HCT116 (cell line): ENCODE results near the gene RNF212. TPM values are rescaled to one million over a fixed set of nuclear protein-coding genes. Genes with fewer than 3 reads are reported as not detected.

ENCODE experiments used
- ATAC-seq: fragments of 200-7000 bp; cut with Tn5 transposase; 2 replicates; pipeline ENCODE4 v1.9.1; 2020; ENCODE audit warnings: mild to moderate bottlenecking, moderate library complexity
- BruUV-seq: library from RNA; stranded (reverse); fragments of 400-500 nt; replicated peaks from 2 replicates; lab custom pipeline; 2021; lab: Mats Ljungman, UMichigan
- CTCF ChIA-PET: fragments of 300-600 bp; sonication (Branson Sonifier 250); formaldehyde crosslinking; loops from one replicate; lab custom pipeline; 2021; ENCODE audit warnings: antibody characterized with exemption; lab: Charles Lee
- POLR2A ChIA-PET: fragments of 300-600, 350-600 bp; sonication (Branson Sonifier 250); formaldehyde crosslinking; loops from one replicate; lab custom pipeline; 2021; ENCODE audit warnings: antibody characterized with exemption; lab: Charles Lee
- RAD21 ChIA-PET, 2 experiments: fragments of 300-600 bp; sonication (Branson Sonifier 250); formaldehyde crosslinking; loops; one replicate each; lab custom pipeline; 2023; ENCODE audit warnings: low total read pairs in 2 of 2; ENCODE audit not compliant: uncharacterized antibody in 2 of 2, unreplicated experiment in 2 of 2, low non-redundant PET in 1 of 2; lab: Charles Lee
- DNase-seq: peaks from one replicate; pipeline ENCODE4 v3.0.0-alpha.2; 2010; ENCODE audit warnings: low read depth, low spot score
- H2AFZ ChIP-seq: fragments of 200-600 bp; shearing (Covaris generic), sonication (generic); 2 replicates; pipeline ENCODE4 v1.6.1; 2017; ENCODE audit warnings: low read depth, mixed run types, mixed read lengths, antibody characterized with exemption, low read length; ENCODE audit not compliant: poor library complexity, severe bottlenecking
- H3K27ac ChIP-seq: 2 replicates; pipeline ENCODE4 v1.5.1; 2012; ENCODE audit warnings: low read depth, low read length
- H3K27me3 ChIP-seq: fragments of 200-600 bp; sonication (generic); 2 replicates; pipeline ENCODE4 v1.6.1; 2016; ENCODE audit warnings: mixed run types, low read length, mixed read lengths; ENCODE audit not compliant: insufficient read depth
- H3K36me3 ChIP-seq, 2 experiments: fragments of 200-500 bp in 1 of 2; fragments of 200-600 bp in 1 of 2; sonication (Bioruptor generic) in 1 of 2; sonication (generic) in 1 of 2; 2 replicates each; pipeline versions ENCODE4 v1.5.1 to v1.6.1; 2014 to 2016; ENCODE audit warnings: low read length in 2 of 2, inconsistent platforms in 1 of 2, mixed read lengths in 1 of 2, mixed run types in 1 of 2; ENCODE audit not compliant: insufficient read depth in 2 of 2, control insufficient read depth in 1 of 2
- H3K4me1 ChIP-seq, 2 experiments: fragments of 200-600 bp in 1 of 2; sonication (generic) in 1 of 2; 2 replicates each; pipeline versions ENCODE4 v1.5.1 to v1.6.1; 2012 to 2017; ENCODE audit warnings: low read length in 2 of 2, inconsistent platforms in 1 of 2, mild to moderate bottlenecking in 1 of 2, mixed read lengths in 1 of 2, mixed run types in 1 of 2, moderate library complexity in 1 of 2; ENCODE audit not compliant: insufficient read depth in 2 of 2, control insufficient read depth in 1 of 2
- H3K4me2 ChIP-seq: fragments of 200-600 bp; sonication (generic); 2 replicates; pipeline ENCODE4 v1.6.1; 2017; ENCODE audit warnings: mixed run types, low read length, mixed read lengths
- H3K4me3 ChIP-seq, 2 experiments: fragments of 200-600 bp in 1 of 2; sonication (generic) in 1 of 2; replicated peaks in 1 of 2; 2 replicates each; pipeline ENCODE4 v1.5.1; 2011 to 2016; ENCODE audit warnings: low read length in 2 of 2, control low read depth in 1 of 2, low read depth in 1 of 2, mild to moderate bottlenecking in 1 of 2, mixed read lengths in 1 of 2, mixed run types in 1 of 2
- H3K79me2 ChIP-seq: fragments of 200-600 bp; sonication (generic); 2 replicates; pipeline ENCODE4 v1.6.1; 2017; ENCODE audit warnings: mild to moderate bottlenecking, mixed run types, low read length, moderate library complexity, mixed read lengths; ENCODE audit not compliant: insufficient read depth
- H3K9ac ChIP-seq: fragments of 200-600 bp; sonication (generic); 2 replicates; pipeline ENCODE4 v1.6.1; 2016; ENCODE audit warnings: low read length, mixed read lengths
- H3K9me2 ChIP-seq: fragments of 200-600 bp; sonication (generic), shearing (Covaris generic); 2 replicates; pipeline ENCODE4 v1.6.1; 2017; ENCODE audit warnings: mixed run types, mild to moderate bottlenecking, moderate library complexity; ENCODE audit not compliant: insufficient read depth
- H3K9me3 ChIP-seq, 2 experiments: fragments of 200-500 bp in 1 of 2; fragments of 200-600 bp in 1 of 2; sonication (Bioruptor generic) in 1 of 2; sonication (generic) in 1 of 2; 2 replicates each; pipeline ENCODE4 v1.6.1; 2014 to 2017; ENCODE audit warnings: low read length in 2 of 2, mixed read lengths in 2 of 2, inconsistent platforms in 1 of 2, low read depth in 1 of 2, mild to moderate bottlenecking in 1 of 2, mixed run types in 1 of 2, moderate library complexity in 1 of 2; ENCODE audit not compliant: control insufficient read depth in 1 of 2, insufficient read depth in 1 of 2
- H4K20me1 ChIP-seq: fragments of 200-600 bp; sonication (generic), shearing (Covaris generic); 2 replicates; pipeline ENCODE4 v1.6.1; 2017; ENCODE audit warnings: mixed run types, mild to moderate bottlenecking, moderate library complexity; ENCODE audit not compliant: insufficient read depth
- CBX3 ChIP-seq: IDR thresholded peaks from 2 replicates; pipeline ENCODE4 v1.6.1; 2012; ENCODE audit warnings: low read depth
- EGR1 ChIP-seq: IDR thresholded peaks from 2 replicates; pipeline ENCODE4 v1.6.1; 2012; ENCODE audit warnings: low read depth
- ELF1 ChIP-seq: IDR thresholded peaks from 2 replicates; pipeline ENCODE4 v1.6.1; 2012; ENCODE audit warnings: low read depth, borderline replicate concordance
- EZH2 ChIP-seq: fragments of 200-600 bp; sonication (generic); IDR thresholded peaks from 2 replicates; pipeline ENCODE4 v1.6.1; 2017; ENCODE audit warnings: antibody characterized with exemption, mixed run types
- FOSL1 ChIP-seq: IDR thresholded peaks from 2 replicates; pipeline ENCODE4 v1.6.1; 2012; ENCODE audit warnings: low read depth
- JUND ChIP-seq: IDR thresholded peaks from 2 replicates; pipeline ENCODE4 v1.6.1; 2012
- POLR2A ChIP-seq: IDR thresholded peaks from 2 replicates; pipeline ENCODE4 v1.7.0; 2011; ENCODE audit warnings: borderline replicate concordance; ENCODE audit not compliant: insufficient read depth, insufficient read length; ENCODE audit errors: extremely low read depth
- POLR2AphosphoS5 ChIP-seq: IDR thresholded peaks from 2 replicates; pipeline ENCODE4 v1.6.1; 2011; ENCODE audit warnings: mild to moderate bottlenecking, low read depth, low read length, moderate library complexity
- RAD21 ChIP-seq: IDR thresholded peaks from 2 replicates; pipeline ENCODE4 v1.6.1; 2012; ENCODE audit warnings: low read depth, mild to moderate bottlenecking
- SIN3A ChIP-seq: IDR thresholded peaks from 2 replicates; pipeline ENCODE4 v1.6.1; 2012; ENCODE audit warnings: low read depth
- SP1 ChIP-seq: IDR thresholded peaks from 2 replicates; pipeline ENCODE4 v1.6.1; 2012; ENCODE audit warnings: low read depth
- SRF ChIP-seq: IDR thresholded peaks from 2 replicates; pipeline ENCODE4 v1.6.1; 2012; ENCODE audit warnings: low read depth
- YY1 ChIP-seq: IDR thresholded peaks from 2 replicates; pipeline ENCODE4 v1.6.1; 2011; ENCODE audit warnings: low read length, low read depth, moderate library complexity, mild to moderate bottlenecking; ENCODE audit not compliant: insufficient replicate concordance; ENCODE audit errors: extremely low read depth
- ZFX ChIP-seq: fragments of 450-650 bp; IDR thresholded peaks from 2 replicates; pipeline ENCODE4 v1.6.1; 2017
- ZNF274 ChIP-seq: fragments of 200-500 bp; sonication (Bioruptor generic); IDR thresholded peaks from 2 replicates; pipeline ENCODE4 v1.6.1; 2014; ENCODE audit warnings: mild to moderate bottlenecking, low read depth, low read length, inconsistent platforms
- intact Hi-C: fragments of 100-400 bp; cut with micrococcal nuclease; formaldehyde crosslinking; loops from 2 replicates; pipeline ENCODE4 v1.10.0; 2022
- total RNA-seq: library from RNA; stranded (reverse); gene quantifications from one replicate; pipeline ENCODE4 v1.2.1, GENCODE V29; 2021; ENCODE audit not compliant: unreplicated experiment
- TF ChIP-seq, protein P1 (sequence below): IDR thresholded peaks from 2 replicates; pipeline ENCODE4 v1.6.1; 2011; ENCODE audit warnings: mild to moderate bottlenecking, low read length, moderate library complexity; ENCODE audit not compliant: insufficient replicate concordance; ENCODE audit errors: extremely low read depth
- TF ChIP-seq, protein P2 (sequence below): IDR thresholded peaks from 2 replicates; pipeline ENCODE4 v1.6.1; 2012
- TF ChIP-seq, protein P3 (sequence below): IDR thresholded peaks from 2 replicates; pipeline ENCODE4 v1.6.1; 2012; ENCODE audit warnings: low read depth
- TF ChIP-seq, protein P4 (sequence below): IDR thresholded peaks from 2 replicates; pipeline ENCODE4 v1.6.1; 2012

The RNF212 gene
- total RNA-seq, 1 experiment from 2014 or later, result not detected

DNA sequence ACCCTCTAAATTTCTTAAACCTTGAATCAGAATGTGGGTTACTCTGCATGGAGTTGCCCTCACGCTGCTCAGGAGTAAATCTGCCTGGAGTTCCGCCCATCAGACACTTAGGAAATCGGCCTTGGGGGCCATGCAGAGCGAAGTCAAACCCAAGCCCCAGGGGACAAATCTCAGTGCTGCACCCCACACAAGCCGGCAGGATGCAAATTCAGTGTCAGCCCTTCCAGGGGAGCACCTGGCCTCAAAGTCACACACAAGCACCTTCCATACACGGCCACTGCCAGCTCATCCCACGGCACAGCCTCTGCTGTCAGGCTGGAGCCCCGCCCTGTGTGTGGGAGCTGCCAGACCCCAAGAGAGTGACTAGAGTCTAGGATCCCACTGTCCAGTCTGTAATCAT is 27.4 kb downstream of the RNF212 start:
- H3K9me2 ChIP-seq, result no peaks in the 10 kb centered on the region
- H3K9ac ChIP-seq, result no peak overlapping the region
- TF ChIP-seq JUND (no peak), ZNF274 (no peak), POLR2AphosphoS5 (no peak), RAD21 (no peak), YY1 (no peak), EZH2 (no peak), SRF (no peak), ZFX (no peak), ELF1 (no peak), SIN3A (no peak), POLR2A (no peak), FOSL1 (no peak), CBX3 (no peak), SP1 (no peak), EGR1 (no peak)
- TF ChIP-seq, protein P1, sequence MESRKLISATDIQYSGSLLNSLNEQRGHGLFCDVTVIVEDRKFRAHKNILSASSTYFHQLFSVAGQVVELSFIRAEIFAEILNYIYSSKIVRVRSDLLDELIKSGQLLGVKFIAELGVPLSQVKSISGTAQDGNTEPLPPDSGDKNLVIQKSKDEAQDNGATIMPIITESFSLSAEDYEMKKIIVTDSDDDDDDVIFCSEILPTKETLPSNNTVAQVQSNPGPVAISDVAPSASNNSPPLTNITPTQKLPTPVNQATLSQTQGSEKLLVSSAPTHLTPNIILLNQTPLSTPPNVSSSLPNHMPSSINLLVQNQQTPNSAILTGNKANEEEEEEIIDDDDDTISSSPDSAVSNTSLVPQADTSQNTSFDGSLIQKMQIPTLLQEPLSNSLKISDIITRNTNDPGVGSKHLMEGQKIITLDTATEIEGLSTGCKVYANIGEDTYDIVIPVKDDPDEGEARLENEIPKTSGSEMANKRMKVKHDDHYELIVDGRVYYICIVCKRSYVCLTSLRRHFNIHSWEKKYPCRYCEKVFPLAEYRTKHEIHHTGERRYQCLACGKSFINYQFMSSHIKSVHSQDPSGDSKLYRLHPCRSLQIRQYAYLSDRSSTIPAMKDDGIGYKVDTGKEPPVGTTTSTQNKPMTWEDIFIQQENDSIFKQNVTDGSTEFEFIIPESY, result no peak
- TF ChIP-seq, protein P2, sequence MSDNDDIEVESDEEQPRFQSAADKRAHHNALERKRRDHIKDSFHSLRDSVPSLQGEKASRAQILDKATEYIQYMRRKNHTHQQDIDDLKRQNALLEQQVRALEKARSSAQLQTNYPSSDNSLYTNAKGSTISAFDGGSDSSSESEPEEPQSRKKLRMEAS, result no peak
- TF ChIP-seq, protein P3, sequence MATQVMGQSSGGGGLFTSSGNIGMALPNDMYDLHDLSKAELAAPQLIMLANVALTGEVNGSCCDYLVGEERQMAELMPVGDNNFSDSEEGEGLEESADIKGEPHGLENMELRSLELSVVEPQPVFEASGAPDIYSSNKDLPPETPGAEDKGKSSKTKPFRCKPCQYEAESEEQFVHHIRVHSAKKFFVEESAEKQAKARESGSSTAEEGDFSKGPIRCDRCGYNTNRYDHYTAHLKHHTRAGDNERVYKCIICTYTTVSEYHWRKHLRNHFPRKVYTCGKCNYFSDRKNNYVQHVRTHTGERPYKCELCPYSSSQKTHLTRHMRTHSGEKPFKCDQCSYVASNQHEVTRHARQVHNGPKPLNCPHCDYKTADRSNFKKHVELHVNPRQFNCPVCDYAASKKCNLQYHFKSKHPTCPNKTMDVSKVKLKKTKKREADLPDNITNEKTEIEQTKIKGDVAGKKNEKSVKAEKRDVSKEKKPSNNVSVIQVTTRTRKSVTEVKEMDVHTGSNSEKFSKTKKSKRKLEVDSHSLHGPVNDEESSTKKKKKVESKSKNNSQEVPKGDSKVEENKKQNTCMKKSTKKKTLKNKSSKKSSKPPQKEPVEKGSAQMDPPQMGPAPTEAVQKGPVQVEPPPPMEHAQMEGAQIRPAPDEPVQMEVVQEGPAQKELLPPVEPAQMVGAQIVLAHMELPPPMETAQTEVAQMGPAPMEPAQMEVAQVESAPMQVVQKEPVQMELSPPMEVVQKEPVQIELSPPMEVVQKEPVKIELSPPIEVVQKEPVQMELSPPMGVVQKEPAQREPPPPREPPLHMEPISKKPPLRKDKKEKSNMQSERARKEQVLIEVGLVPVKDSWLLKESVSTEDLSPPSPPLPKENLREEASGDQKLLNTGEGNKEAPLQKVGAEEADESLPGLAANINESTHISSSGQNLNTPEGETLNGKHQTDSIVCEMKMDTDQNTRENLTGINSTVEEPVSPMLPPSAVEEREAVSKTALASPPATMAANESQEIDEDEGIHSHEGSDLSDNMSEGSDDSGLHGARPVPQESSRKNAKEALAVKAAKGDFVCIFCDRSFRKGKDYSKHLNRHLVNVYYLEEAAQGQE, result no peak
- TF ChIP-seq, protein P4, sequence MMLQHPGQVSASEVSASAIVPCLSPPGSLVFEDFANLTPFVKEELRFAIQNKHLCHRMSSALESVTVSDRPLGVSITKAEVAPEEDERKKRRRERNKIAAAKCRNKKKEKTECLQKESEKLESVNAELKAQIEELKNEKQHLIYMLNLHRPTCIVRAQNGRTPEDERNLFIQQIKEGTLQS, result no peak
- no peaks in the 10 kb centered on the region for H3K36me3 ChIP-seq
- H3K4me3 ChIP-seq, result no peak overlapping the region
- RAD21 ChIA-PET, result no interaction called here
- H3K27me3 ChIP-seq, result peaks cover 9% of the 10 kb centered on the region; the same call in 1 of the 2 replicates
- H3K9me3 ChIP-seq, result peaks cover 0 to 5% of the 10 kb centered on the region in 2 experiments; a peak in 1 of 4 replicates
- H2AFZ ChIP-seq, result no peak overlapping the region
- no TSS peak for BruUV-seq
- DNase-seq (no peak), ATAC-seq (no peak; the same call in 1 of the 2 replicates)
- peaks cover 0 to 14% of the 10 kb centered on the region in 2 experiments; a peak in 2 of 4 replicates for H3K4me1 ChIP-seq
- intact Hi-C loops, result no loop called here
- CTCF ChIA-PET, result no interaction called here
- H4K20me1 ChIP-seq, result no peaks in the 10 kb centered on the region
- no peaks in the 10 kb centered on the region for H3K79me2 ChIP-seq
- H3K4me2 ChIP-seq, result no peak overlapping the region
- no peak overlapping the region for H3K27ac ChIP-seq
- POLR2A ChIA-PET, result no interaction called here
